Measurements from ENCODE around the gene ADPRHL1.

The ADPRHL1 gene

DNA sequence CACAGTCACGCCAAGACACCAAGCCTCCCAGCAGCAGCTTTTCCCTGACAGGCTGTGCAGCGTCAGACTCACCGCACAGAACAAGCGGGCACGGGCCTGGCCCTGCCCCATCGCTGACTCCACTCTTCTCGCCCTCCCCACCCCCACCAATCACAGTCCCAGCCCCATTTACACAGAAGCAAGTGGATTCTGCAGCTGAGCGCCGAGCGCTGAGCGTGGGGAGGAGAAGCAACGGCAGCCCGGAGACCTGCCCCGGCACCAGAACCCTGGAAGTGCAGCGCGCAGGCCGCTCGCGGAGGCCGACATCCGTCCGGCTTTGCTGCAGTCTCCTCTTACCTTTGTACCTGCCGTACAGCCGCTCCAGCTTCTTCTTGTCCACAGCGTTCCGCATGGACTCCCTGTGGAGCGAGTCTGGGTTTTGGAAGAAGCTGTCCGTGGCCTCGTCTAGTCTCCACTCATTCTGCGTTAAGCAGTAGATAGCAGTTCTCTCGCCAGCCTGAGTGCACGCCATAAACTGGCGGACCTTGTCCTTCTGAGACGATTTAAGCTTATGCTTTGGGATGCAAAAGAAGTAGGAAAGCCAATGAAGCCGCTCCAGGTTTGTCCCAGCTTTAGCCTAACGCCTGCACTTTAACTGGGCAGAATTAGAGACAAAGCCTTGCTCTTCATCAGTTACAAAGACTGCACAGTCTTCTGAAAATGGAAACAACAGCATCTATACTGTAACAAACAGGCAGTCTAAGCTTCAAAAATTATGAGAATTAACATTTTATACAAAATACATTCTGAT is 30.4 kb upstream of the ADPRHL1 start:
- H3K4me3 ChIP-seq (ENCODE audit: low read depth, low read length) = no peak overlapping the region
- DNase-seq (ENCODE audit: low read depth) = no peak
- no peak for TF ChIP-seq MYC (IDR thresholded peaks at IDR 0.05; ENCODE audit: low read depth, low read length)
- TF ChIP-seq, protein P1, sequence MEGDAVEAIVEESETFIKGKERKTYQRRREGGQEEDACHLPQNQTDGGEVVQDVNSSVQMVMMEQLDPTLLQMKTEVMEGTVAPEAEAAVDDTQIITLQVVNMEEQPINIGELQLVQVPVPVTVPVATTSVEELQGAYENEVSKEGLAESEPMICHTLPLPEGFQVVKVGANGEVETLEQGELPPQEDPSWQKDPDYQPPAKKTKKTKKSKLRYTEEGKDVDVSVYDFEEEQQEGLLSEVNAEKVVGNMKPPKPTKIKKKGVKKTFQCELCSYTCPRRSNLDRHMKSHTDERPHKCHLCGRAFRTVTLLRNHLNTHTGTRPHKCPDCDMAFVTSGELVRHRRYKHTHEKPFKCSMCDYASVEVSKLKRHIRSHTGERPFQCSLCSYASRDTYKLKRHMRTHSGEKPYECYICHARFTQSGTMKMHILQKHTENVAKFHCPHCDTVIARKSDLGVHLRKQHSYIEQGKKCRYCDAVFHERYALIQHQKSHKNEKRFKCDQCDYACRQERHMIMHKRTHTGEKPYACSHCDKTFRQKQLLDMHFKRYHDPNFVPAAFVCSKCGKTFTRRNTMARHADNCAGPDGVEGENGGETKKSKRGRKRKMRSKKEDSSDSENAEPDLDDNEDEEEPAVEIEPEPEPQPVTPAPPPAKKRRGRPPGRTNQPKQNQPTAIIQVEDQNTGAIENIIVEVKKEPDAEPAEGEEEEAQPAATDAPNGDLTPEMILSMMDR (IDR thresholded peaks at IDR 0.05; ENCODE audit: low read depth, low read length) = no peak

GRCh38 chr13:113483081-113483480 is 29.8 kb upstream of the ADPRHL1 start:
- H3K4me3 ChIP-seq (ENCODE audit: low read depth, low read length) = no peak overlapping the region
- TF ChIP-seq MYC (IDR thresholded peaks at IDR 0.05; ENCODE audit: low read depth, low read length) (no peak), POLR2A (IDR thresholded peaks at IDR 0.05; ENCODE audit: extremely low read depth, insufficient read length) (no peak), MAX (IDR thresholded peaks at IDR 0.05; ENCODE audit: low read depth, low read length) (no peak)
- TF ChIP-seq, protein P1 (IDR thresholded peaks at IDR 0.05; ENCODE audit: low read depth, low read length) = no peak
- DNase-seq (ENCODE audit: low read depth) = no peak

DNA sequence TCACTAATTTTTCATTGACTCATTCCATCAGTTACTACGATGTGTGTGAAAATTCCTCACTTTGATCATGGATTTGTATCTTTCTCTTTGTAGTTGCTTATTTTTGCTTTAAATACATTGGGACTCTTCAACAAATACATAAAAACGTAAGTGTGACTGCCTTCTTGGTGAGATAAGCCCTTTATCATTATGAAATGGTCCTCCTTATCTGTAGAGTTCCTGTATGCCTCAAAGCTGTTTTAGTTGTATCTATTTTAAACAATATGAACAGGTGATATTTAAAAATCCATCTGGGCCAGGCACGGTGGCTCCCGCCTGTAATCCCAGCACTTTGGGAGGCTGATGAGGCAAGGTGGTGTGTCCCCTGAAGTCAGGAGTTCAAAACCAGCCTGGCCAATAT is 25.9 kb upstream of the ADPRHL1 start:
- TF ChIP-seq, protein P1 (IDR thresholded peaks at IDR 0.05; ENCODE audit: low read depth, low read length) = no peak
- no peak for TF ChIP-seq POLR2A (IDR thresholded peaks at IDR 0.05; ENCODE audit: extremely low read depth, insufficient read length)
- TF ChIP-seq MYC (IDR thresholded peaks at IDR 0.05; ENCODE audit: low read depth, low read length) = no peak
- TF ChIP-seq MAX (IDR thresholded peaks at IDR 0.05; ENCODE audit: low read depth, low read length) = no peak
- DNase-seq (ENCODE audit: low read depth) = no peak
- no peak overlapping the region for H3K4me3 ChIP-seq (ENCODE audit: low read depth, low read length)

DNA sequence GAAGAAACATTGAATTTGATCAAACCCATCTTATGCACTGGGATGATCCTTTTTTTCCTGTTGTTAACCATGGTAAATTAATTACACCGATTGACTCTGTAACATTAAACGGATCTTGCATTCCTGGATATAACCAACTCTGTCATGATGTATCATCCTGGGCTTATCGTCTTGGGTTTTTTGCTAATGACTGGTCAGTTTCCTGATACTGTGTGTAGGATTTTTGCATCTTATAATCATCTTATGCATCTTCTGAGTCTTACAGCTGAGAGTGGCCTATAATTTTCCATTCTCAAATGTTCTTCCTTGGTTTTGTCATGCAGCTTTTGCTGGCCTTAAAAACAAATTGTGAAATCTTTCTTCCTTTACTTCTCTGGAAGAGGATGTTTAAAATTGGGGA is 24.4 kb upstream of the ADPRHL1 start:
- H3K4me3 ChIP-seq (ENCODE audit: low read depth, low read length) = no peak overlapping the region
- DNase-seq (ENCODE audit: low read depth) = no peak
- TF ChIP-seq MAX (IDR thresholded peaks at IDR 0.05; ENCODE audit: low read depth, low read length) = no peak

- no peak overlapping the region for H3K4me3 ChIP-seq (ENCODE audit: low read depth, low read length)
- DNase-seq (ENCODE audit: low read depth) = no peak
- TF ChIP-seq MAX (IDR thresholded peaks at IDR 0.05; ENCODE audit: low read depth, low read length) (no peak), POLR2A (IDR thresholded peaks at IDR 0.05; ENCODE audit: extremely low read depth, insufficient read length) (no peak), MYC (IDR thresholded peaks at IDR 0.05; ENCODE audit: low read depth, low read length) (no peak)
- TF ChIP-seq, protein P1 (IDR thresholded peaks at IDR 0.05; ENCODE audit: low read depth, low read length) = no peak
Observed at GRCh38 chr13:113476811-113477210, 23.5 kb upstream of the ADPRHL1 start.

DNA sequence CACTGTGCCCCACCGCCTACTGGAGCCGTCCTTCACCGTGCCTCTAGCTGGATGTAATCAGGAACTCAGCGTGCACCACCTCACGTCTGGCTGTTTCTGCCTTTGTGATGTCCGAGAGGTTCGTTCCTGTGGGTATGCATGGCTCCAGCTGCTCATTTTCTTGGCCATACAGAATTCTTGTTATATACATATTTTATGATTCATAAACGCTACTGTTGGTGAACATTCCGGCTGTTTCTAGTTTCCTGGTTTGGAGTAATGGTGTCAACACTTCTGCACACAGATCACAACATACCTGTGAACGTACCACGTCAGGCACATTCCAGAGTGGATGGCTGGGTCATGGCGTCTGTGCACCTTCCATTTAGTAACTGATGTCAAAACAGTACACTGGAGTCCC is 22.6 kb upstream of the ADPRHL1 start:
- no peak for DNase-seq (ENCODE audit: low read depth)
- H3K4me3 ChIP-seq (ENCODE audit: low read depth, low read length) = no peak overlapping the region
- TF ChIP-seq, protein P1 (IDR thresholded peaks at IDR 0.05; ENCODE audit: low read depth, low read length) = no peak
- TF ChIP-seq POLR2A (IDR thresholded peaks at IDR 0.05; ENCODE audit: extremely low read depth, insufficient read length) (no peak), MAX (IDR thresholded peaks at IDR 0.05; ENCODE audit: low read depth, low read length) (no peak), MYC (IDR thresholded peaks at IDR 0.05; ENCODE audit: low read depth, low read length) (no peak)

Measured in NB4 (cell line).